Tongue (tissue), 2 donors: ENCODE measurements around the gene GOLGA1. TPM values are rescaled to one million over a fixed set of nuclear protein-coding genes. Genes with fewer than 3 reads are reported as not detected.
"Not testable (repeated sequence)": the region's sequence is repeated elsewhere in the genome, so short reads cannot be mapped to it uniquely, and the experiment has no call there.

ENCODE experiments used
- DNase-seq: peaks from one replicate; pipeline ENCODE4 v3.0.0-alpha.2; 2015
- total RNA-seq: library from RNA; depleted of rRNA; stranded (reverse); fragments of >200 nt; gene quantifications from one replicate; pipeline ENCODE4 v1.2.3, GENCODE V29; 2014

Gene GOLGA1, protein sequence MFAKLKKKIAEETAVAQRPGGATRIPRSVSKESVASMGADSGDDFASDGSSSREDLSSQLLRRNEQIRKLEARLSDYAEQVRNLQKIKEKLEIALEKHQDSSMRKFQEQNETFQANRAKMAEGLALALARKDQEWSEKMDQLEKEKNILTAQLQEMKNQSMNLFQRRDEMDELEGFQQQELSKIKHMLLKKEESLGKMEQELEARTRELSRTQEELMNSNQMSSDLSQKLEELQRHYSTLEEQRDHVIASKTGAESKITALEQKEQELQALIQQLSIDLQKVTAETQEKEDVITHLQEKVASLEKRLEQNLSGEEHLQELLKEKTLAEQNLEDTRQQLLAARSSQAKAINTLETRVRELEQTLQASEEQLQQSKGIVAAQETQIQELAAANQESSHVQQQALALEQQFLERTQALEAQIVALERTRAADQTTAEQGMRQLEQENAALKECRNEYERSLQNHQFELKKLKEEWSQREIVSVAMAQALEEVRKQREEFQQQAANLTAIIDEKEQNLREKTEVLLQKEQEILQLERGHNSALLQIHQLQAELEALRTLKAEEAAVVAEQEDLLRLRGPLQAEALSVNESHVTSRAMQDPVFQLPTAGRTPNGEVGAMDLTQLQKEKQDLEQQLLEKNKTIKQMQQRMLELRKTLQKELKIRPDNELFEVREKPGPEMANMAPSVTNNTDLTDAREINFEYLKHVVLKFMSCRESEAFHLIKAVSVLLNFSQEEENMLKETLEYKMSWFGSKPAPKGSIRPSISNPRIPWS
- total RNA-seq = 12.0 TPM

DNA sequence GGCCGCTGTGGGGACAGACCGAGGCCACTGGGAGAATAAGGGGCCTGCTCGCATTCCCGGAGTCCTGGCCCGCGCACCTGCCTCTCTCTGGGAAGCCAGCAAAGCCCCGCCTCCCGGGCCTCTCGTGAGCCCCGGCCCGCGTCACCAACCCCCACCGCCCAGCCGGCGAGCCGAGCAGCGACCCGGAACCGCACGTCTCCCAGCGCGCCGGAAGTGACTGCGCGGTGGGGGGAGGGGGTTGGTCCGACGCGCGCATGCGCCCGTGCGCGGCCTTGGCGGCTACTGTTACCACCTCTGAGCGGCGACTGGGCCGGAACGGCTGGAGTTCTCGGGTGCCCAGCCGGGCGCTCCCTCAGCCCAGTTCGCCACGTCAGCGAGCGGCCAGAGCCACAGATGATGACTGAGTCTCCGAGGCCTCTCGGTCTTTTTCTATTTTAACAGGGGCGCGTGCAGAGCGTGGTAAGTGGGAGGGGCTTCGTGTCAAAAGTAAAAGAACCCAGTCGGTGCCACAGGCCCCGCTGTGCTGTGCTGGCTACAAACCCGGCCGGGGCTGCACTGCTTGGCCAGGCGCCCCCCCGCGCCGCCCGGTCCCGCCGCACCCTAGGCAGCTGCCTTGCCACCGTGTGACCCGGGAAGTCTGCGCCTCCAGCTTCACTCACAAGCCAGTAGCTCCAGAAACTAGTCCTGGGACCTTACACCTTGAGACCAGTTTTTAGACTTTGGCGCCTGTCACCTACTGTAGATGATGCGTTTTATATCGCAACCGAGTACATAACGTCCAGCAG lies at the start of gene GOLGA1:
Gene GOLGA1, minus strand, starts transcription at position 190 of the 785 bp plus-strand sequence. CDS start 2,372 bp downstream, outside the sequence.
- DNase-seq = peak; percentile 97

DNA sequence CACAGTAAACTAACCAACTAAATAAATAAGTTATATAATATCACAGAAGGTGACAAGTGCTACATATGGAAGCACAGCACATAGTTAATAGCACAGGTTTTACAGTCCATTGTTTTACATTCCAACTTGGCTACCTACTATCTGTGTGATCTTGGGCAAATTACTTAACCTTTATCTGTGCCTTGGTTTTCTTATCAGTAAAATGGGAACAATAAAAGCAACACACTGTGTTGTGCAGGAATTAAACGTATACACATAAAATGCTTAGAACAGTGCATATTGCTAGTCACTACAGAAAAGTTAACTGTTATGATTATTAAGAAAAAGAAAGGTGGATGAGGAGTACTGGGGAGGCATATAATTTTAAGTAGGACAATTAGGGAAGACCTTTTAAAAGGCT lies 42.8 kb upstream of the GOLGA1 start:
- DNase-seq = no peak

DNA sequence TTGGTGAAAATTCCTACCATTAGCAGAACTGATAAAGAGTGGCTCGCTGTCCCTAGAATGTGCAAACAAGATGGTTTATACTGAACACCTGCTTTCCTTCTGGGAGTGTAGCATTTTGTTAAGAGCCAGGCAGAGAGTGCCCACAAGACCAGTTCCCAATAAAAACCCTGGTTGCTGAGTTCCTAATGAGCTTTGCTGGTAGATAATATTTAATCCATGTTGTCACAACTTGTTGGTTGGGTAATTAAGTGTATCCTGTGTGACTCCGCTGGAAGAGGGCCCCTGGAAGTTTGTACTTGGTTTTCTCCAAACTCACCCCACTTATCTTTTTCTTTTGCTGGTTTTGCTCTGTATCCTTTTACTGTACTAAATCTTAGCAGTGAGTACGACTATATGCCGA lies 39.5 kb upstream of the GOLGA1 start:
- no peak for DNase-seq

DNA sequence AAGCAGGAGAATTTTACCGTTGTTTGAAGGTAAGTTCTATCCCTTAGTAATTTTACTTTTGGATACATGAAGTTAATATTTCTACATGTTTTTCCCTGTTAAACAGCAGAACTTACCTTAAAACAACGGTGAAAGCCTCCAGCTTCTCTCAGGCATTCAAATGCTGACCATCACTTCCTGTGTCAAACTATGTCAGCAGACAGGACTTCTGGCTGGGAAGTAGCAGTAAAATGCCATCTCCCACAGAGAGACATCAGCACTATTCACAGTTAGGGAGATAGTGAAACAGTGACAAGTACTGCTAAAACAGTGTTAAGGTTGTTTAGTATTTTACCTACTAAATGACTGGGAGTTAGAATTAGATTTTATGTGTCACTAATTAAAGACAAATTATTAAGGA lies 34.2 kb upstream of the GOLGA1 start:
- no peak for DNase-seq

DNA sequence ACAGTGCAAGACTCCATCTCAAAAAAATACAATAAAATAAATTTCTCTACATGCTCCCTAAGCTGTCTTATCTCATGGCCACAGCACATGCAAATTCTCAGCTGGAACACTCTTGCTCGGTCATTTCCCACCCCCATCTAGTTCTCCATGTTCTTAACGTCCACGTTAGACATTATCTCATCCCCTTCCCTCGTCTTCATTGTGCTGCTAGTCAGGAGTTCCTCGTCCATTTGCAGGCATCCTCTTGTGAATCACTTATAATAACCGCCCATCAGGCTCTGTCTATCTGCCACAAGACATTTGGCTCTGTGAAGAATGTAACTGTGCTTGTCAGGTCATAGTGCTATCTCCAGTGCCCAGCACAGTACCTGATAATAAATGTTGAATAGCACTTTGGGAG lies 32.9 kb upstream of the GOLGA1 start:
- no peak for DNase-seq

DNA sequence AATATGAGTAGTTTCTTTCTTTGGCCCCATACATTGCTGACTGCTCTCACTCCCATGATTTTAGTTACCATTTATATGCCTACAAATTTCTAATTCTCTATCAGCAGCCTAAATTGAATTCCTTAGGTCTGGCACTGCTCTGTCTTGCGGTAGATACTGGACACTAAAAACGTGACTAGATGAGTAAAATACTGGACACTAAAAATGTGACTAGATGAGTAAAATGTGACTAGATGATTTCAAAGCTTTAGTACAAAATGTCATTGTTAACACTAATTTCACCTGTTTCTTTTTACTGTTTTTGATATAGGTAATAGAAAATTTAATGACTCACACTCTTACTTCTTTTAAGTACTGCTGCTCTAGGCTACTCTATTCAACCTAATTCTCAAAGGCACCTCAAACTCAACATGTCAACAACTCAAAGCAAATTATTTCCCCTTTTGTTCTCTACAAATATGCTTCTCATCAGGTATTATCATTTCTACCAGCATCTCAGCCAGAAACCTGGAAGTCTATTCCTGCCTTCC lies 31.4 kb upstream of the GOLGA1 start:
- DNase-seq = no peak

DNA sequence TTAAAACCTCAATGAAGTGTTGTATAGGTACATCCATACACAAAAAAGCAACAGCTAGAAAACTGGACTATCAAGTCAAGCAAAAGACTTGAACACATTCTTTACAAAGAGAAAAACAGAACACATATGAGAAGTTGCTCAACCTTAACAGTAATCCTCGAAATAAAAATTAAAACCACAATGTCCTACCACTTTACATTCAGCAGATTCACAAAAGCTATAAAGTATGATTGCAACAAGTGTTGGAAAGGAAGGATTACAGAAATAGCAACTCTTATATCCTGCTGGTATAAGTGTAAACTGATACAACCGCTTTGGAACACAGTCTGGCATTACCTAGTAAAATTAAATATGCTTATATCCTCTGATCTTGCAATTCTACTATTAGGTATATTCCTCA lies 28.5 kb upstream of the GOLGA1 start:
- DNase-seq = no peak

DNA sequence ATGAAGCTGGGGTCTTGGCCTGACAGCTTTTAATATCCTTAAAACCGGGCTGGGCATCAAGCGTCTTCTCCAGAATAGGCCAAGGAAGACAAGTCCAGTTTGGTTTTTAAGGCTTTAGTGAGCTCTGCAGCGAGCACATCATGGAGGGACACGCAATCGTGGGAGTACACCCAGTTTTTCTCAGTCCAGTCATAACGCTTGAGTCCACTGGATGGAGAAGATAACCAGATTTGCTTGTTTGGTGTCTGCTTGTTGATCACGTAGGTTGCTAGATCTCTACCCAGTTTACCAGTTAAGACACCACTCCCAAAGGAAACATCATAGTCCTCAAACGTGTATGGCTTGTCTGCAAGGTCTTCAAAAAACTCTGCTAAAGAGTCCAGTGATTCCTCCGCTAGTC lies 27.4 kb upstream of the GOLGA1 start:
- no peak for DNase-seq

DNA sequence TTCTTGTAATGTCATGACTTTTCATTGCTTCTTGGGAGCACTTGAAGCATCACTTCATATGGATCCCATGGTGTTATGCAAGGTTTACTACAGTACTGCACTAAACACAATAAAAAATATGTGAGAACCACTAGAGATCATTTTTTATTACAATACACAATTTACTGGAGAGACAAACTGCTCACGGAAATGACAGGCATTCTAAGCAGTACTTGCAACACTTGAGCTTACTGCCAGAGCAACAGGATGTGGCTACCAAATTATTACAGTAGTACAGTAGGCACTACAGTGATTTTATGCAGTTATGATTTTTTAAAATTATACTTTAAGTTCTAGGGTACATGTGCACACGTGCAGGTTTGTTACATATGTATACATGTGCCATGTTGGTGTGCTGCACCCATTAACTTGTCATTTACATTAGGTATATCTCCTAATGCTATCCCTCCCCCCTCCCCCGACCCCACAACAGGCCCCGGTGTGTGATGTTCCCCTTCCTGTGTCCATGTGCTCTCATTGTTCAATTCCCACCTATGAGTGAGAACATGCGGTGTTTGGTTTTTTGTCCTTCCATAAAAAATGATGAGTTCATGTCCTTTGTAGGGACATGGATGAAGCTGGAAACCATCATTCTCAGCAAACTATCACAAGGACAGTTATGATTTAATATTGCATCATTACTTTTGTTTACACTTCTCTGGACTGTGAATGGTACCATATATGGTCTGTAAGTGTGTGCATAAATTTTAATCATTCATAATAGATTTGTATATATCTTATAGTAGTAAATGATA lies 25.1 kb upstream of the GOLGA1 start:
- not testable (repeated sequence) for DNase-seq

DNA sequence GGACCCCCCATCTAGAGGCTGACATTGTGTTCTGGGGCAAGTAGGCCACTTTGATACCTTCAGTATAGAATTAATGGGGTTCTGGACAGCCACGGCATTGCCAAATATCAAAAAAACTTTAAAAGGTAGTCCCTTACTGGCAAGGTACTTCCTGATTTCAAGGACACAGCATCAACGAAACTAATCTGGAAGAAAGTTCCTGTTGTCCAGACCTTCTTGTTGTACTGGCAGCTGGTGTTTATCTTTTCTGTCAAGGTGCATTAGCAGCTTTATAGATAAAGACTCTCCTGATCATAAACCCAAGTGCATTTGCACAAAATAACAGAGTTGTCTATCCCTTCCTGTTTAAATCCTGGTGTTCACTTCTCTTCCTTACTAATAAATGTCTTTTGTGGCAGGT lies 23.7 kb upstream of the GOLGA1 start:
- DNase-seq = no peak

DNA sequence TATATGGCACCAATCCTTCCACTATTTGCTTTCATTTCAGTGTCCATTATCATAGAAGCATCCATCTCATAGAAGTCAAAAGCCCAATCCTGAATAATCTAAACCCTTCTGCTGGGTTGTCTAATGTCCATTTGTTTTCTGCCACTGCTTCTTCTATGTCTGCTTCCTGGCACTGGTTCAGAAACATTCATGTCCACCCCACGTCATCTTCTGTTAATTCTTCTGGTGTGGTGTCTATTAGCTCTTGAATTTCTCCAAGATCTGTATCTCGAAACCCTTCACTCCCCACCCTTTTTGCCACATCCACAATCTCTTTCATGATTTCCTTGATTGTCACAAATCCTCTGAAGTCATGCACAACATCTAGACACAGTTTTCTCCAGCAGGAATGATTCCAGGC lies 23.2 kb upstream of the GOLGA1 start:
- DNase-seq = no peak

DNA sequence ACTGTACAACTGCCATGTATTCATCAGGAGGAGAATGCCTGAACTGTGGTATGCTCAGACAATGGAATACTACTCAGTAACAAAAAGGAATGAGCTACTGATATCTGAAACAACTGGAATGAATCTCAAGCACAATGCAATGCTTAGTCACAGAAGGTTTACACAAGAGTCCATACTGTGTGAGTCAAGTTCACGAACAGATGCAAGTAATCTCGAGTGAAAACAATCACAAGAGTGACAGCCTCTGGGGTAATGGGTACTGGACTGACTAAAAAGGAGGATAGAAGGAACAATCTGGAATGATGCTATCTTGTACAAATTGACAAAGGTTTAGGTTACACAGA lies 19.5 kb upstream of the GOLGA1 start:
- DNase-seq = no peak

DNA sequence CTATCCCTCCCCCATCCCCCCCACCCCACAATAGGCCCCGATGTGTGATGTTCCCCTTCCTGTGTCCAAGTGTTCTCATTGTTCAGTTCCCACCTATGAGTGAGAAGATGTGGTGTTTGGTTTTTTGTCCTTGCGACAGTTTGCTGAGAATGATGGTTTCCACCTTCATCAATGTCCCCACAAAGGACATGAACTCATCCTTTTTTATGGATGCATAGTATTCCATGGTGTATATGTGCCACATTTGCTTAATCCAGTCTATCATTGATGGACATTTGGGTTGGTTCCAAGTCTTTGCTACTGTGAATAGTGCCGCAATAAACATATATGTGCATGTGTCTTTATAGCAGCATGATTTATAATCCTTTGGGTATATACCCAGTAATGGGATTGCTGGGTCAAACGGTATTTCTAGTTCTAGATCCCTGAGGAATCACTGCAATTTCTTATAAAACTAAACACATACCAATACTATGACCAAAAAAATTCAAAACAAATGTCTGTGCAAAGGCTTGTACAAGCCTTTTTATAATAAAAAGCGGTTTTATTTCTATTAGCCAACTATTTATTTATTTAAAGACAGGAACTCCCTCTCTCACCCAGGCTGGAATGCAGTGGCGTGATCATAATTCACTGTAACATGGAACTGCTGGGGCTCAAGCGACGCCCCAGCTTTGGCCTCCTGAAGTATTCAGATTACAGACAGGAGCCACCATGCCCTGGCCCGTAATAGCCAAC lies 19.0 kb upstream of the GOLGA1 start:
- DNase-seq = not testable (repeated sequence)

DNA sequence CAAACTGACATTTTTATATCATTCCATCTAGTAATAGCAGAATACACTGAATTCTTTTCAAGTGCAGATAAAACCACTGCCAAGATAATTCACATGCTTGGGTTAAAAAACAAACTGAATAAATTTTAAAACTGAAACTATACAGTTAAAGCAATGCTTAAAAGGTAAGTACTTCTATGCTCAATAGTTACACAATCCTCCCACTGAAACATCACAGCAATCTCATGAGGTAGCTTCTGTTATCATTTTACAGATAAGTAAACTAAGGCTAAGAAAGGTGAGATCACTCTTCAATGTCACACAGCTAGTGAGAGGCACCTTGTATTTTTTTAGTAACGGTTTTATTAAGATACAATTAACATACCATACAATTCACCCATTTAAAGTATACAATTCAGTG lies 13.4 kb upstream of the GOLGA1 start:
- no peak for DNase-seq

DNA sequence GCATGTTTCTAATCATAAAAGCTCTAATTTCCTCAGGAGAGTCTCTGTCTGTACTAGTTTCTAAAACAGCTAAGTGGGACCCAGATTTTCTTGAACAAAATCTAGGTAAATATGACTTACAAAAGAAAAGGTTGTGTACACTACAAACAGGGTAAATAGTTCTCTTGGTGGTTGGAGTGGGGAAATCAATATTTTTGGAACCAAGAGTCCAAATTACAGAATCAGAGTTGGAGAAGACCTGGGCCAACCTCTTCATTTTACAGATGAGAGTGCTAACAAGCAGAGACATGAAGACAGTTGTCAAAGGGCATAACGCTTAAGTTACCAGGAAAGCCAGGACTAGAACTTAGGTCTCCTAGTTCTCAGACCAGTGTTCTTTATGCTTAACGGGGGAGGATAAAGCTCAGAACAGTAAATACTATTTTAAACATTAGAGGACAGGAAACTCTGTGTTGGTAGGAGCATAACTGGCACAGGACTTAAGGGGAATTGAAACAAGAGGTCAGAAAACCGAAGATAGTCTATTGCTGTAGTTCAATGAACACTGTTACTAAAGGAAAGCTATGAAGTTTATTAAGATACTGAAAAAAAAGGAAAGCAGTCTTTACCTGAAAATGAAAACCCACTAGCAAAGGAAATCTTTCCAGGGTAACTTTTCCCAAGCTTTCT lies 9.3 kb upstream of the GOLGA1 start:
- no peak for DNase-seq

DNA sequence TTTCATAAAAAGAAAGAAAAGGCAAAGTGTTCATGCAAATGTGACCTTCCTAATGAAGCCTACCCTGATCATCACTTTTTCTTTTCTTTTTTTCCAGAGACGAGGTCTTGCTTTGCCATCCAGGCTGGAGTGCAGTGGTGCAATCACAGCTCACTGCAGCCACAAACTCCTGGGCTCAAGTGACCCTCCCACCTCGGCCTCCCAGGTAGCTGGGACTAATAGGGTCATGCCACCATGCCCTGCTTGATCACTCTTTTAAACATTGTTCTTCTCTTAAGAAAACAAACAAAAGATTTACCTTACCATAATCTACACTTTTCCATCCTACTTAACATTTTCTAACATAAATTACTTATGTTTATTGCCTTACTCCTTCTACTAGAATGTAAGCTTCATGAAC lies 8.5 kb upstream of the GOLGA1 start:
- no peak for DNase-seq

DNA sequence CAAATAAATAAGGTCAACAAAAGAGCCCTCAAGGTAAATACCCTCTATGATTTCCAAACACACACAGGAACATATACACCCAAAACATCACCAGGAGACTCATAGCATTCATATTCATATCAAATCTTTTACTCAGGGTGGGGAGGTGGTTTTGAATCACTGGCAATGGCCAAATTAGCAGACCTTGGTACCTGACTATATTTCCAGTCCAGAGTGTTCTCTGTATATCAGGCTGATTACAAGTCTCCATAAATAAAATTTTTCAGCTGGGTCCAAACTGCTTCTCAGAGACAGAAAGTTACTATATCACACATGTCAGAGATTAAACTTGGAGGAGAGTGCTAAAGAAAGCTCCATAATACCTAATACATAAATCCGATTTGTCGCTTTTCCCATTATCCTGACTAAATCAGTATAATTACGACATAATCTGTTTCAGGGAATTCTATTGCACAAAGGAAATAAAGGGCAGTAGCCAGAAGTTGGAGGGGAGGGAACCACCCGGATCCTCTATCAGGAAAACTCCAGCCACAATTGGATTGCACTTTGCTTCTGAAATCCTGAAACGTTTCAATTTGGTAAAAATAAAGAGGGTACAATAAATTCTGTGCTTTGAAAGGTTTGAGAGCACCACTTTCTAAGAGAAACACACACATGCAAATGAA lies 7.0 kb upstream of the GOLGA1 start:
- no peak for DNase-seq

DNA sequence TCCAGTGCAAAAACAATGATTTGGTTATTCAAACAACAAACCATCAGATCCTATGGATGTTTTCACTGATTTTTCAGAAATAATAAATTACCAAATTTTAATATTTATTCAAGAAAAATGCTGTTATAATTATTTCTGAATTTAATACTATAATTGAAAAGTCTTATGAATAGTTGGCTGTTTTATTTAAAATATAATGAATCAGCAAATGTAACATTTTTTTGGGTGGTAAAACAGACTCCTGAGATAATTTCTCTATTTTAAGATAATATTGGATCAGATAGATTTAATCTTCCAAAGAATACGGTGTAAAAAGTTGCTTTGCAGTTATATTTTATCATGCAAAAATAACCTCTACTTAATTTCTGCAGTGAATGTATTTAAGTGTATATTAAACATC lies 5.3 kb upstream of the GOLGA1 start:
- DNase-seq = no peak

DNA sequence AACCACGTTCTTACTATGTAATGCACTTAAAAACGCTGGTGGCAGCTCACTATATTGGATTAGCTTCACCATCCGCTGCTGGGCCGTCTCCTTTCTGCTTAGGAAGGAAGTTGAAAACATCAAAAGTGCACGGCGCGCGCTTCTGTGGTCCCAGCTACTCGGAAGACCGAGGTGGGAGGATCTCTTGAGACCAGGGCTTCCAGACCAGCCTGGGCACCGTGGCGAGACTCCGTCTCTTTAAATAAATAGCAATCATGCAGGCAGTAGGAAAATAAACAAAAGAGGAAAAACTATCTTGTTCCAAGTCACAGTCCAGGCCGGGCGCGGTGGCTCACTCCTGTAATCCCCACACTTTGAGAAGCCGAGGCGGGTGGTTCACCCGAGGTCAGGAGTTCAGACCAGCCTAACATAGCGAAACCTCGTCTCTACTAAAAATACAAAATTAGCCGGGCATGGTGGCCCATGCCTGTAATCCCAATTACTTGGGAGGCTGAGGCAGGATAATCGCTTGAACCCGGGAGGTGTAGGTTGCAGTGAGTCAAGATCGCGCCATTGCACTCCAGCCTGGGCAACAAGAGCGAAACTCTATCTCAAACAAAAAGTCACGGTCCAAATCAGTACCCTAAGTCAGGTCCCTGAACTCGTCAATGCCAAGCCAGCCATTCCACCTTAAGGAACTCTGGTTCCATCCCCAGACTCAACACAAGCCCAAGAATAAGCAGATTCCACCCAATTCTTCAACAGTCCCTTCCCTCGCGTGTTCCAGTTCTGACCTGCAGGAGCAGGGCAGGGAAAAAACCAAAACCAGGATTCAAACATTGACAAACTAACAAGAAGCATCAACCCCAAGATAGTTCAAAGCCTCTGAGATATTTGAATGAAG lies 1.0 kb upstream of the GOLGA1 start:
- peak; percentile 62 for DNase-seq
